LNCAP (cell line): ENCODE results near the gene METTL14.

Experiments used
- CTCF ChIP-seq: fragments of 450-650 bp; IDR thresholded peaks from 2 replicates; pipeline ENCODE4 v1.5.1; 2017; ENCODE audit warnings: mild to moderate bottlenecking

METTL14 gene

GRCh38 chr4:118751629-118752323, 66.6 kb downstream of the METTL14 start:
- TF ChIP-seq CTCF: no peak

GRCh38 chr4:118752551-118752950, 67.4 kb downstream of the METTL14 start:
- TF ChIP-seq CTCF: no peak

- no peak for TF ChIP-seq CTCF
These were observed 67.9 kb downstream of the METTL14 start for GRCh38 chr4:118753096-118753495.

- TF ChIP-seq CTCF: no peak
These were observed 68.5 kb downstream of the METTL14 start for GRCh38 chr4:118753685-118754084.

- no peak for TF ChIP-seq CTCF
These were observed 69.7 kb downstream of the METTL14 start for GRCh38 chr4:118754890-118755289.

- TF ChIP-seq CTCF: no peak
These were observed 70.4 kb downstream of the METTL14 start for GRCh38 chr4:118755438-118756226.

- no peak for TF ChIP-seq CTCF
These were observed 71.2 kb downstream of the METTL14 start for GRCh38 chr4:118756429-118756828.
